ENCODE results near the gene SCARB2.

DNA sequence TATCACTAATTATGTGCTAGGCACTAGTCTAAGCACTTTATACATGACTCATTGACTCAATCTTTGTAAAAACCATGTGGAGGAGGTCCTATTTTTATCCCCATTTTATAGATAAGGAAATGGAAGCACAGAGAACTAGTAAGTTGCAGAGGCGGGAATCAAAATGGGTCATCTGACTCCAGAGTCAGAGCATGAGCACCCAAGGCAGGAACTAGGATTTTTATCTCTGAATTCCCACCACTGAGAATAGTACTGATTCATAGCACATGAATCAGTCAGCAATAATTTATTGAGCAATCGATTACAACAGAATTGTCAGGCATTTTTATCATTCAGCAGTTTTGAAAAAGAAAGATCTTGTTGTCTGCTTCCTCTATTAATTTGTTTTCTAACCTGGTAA is 19.3 kb downstream of the SCARB2 start:
- no peak for TF ChIP-seq EZH2phosphoT487 (IDR thresholded peaks at IDR 0.05)
- TF ChIP-seq, protein P1, sequence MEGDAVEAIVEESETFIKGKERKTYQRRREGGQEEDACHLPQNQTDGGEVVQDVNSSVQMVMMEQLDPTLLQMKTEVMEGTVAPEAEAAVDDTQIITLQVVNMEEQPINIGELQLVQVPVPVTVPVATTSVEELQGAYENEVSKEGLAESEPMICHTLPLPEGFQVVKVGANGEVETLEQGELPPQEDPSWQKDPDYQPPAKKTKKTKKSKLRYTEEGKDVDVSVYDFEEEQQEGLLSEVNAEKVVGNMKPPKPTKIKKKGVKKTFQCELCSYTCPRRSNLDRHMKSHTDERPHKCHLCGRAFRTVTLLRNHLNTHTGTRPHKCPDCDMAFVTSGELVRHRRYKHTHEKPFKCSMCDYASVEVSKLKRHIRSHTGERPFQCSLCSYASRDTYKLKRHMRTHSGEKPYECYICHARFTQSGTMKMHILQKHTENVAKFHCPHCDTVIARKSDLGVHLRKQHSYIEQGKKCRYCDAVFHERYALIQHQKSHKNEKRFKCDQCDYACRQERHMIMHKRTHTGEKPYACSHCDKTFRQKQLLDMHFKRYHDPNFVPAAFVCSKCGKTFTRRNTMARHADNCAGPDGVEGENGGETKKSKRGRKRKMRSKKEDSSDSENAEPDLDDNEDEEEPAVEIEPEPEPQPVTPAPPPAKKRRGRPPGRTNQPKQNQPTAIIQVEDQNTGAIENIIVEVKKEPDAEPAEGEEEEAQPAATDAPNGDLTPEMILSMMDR (IDR thresholded peaks at IDR 0.05) = no peak
- no peak for TF ChIP-seq EZH2 (IDR thresholded peaks at IDR 0.05)

Data from neural progenitor cell (in vitro differentiated cells).